NCI-H524 treated with DMSO at 0.1 percent for 48 hours (cell line): ENCODE results near the gene TNNI3.
"Not testable (repeated sequence)": the region's sequence is repeated elsewhere in the genome, so short reads cannot be mapped to it uniquely, and the experiment has no call there.

Source experiments
- DNase-seq: peaks from one replicate; lab custom pipeline; 2025; lab: John Stamatoyannopoulos, UW

Gene TNNI3

GRCh38 chr19:55113570-55114039 lies 43.9 kb downstream of the TNNI3 start:
- DNase-seq = no peak

GRCh38 chr19:55112777-55113569 lies 44.6 kb downstream of the TNNI3 start:
- no peak for DNase-seq

DNA sequence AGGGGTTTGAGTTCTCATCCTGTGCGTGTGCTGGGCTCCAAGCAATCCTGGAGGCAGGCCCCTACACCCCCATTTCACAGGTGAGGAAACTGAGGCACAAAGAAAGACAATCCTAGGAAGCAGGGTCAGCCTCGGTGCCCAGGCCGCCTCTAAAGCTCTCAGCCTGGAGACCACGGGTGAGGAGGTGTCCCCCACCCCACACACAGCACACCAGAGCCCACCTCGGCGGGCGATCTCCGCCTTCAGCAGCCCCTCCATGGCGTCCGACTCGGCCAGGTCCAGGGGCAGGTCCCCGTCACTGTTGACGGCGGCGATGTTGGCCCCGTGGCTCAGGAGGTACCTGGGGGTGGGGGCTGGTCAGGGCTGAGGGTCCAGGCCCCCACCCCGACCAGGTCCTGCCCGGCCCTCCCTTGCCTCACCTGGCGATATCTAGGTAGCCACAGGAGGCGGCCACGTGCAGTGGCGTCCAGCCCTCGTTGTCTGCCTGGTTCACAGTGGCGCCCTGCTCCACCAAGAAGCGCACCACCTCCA lies 45.2 kb downstream of the TNNI3 start:
- DNase-seq = no peak

- no peak for DNase-seq
These were observed 46.2 kb downstream of the TNNI3 start for GRCh38 chr19:55111238-55111831.

GRCh38 chr19:55109527-55110291 lies 47.8 kb downstream of the TNNI3 start:
- no peak for DNase-seq

DNA sequence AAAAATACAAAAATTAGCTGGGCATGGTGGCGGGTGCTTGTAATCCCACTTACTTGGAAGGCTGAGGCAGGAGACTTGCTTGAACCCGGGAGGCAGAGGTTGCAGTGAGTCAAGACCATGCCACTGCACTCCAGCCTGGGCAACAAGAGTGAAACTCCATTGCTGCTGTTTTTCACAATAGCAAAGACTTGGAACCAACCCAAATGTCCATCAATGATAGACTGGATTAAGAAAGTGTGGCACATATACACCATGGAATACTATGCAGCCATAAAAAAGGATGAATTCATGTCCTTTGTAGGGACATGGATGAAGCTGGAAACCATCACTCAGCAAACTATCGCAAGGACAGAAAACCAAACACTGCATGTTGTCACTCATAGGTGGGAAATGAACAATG lies 50.3 kb downstream of the TNNI3 start:
- not testable (repeated sequence) for DNase-seq

DNA sequence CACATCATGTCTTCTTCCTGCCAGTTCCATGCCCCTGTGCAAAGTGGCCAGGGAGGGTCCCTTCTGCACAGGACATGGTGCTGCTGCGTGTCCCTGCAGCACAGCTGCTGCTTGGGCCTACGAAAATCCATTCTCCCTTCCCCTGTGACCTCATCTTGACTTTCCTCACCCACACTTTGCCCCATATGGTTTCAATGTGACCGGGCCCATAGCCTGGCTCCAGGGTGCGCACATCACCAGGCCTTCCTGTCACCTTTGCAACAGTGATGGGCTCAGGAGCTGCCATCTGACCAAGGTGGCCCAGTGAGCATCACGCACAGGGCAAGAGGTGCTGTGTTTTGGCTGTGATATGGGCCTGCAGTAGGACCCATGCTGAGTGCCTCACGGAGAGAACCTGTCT lies 50.9 kb downstream of the TNNI3 start:
- no peak for DNase-seq

DNA sequence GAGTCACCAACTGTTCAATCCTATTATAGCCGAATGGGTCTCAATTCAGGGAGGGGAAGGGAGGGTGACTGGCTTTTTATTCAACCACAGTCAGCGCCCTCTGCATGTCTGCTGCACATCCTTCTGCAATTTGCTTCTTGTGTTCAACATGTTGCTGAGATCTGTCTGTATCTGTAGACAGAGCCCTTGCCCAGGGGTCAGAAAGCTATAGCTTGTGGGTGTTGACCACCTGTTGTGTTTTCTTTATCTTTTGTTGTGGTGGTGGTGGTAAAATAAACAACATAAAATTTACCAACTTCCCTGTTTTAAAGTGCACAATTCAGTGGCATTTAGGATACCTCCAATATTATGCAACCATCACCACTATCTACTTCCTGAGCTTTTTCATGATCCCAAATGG lies 52.3 kb downstream of the TNNI3 start:
- no peak for DNase-seq

DNA sequence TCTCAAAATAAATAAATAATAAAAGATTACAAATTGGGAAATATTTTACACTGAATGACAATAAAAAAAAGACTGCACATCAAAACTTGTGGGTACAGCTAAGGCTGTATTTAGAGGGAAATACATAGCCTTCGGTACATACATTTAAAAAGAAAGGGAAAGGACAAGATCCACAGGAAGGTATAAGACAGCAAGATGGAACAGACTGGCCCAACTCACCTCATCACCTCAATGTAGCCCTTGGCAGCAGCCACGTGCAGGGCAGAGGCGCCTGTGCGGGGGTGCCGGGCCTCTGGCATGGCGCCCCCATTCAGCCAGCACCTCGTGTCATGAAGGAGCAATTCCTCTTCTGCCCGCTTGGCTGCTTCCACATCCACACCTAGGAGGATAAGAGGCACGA lies 54.3 kb downstream of the TNNI3 start:
- DNase-seq = no peak
